ENCODE results near the gene TBC1D2B.

- TF ChIP-seq GATA2 (IDR thresholded peaks at IDR 0.05; ENCODE audit: low read depth, low read length) = no peak
- no peak for TF ChIP-seq GATA3 (IDR thresholded peaks at IDR 0.05; ENCODE audit: low read depth, low read length)
Observed at GRCh38 chr15:78023081-78023665, 54.3 kb downstream of the TBC1D2B start.
